ENCODE data around the gene SLC34A3.

DNA sequence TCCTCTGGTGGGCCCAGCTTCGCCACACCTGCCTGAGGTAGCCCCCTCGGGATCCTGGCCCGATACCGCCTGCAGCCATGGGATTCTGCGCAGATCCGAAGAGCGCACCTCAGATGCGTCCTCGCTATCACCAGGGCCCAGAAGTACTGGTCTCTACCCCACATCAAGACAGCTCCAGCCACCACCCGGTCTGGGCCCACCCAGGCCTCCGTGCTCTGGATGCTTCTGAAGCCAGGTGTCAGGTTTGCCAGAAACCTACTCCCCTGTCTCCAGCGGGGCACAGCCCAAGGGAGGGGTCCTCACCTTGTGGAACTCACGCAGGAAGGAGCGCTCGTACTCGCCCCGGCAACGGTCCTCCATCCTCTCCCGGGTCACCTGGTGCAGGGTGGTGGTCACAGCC, 44.8 kb upstream of the SLC34A3 start:
- TF ChIP-seq REST (IDR thresholded peaks at IDR 0.05; ENCODE audit: insufficient read depth in 1 of 2, low read depth in 2 of 2, low read length in 2 of 2) = no peak
- TF ChIP-seq POLR2AphosphoS5 (IDR thresholded peaks at IDR 0.05; ENCODE audit: low read depth, low read length) = no peak
- no peak for TF ChIP-seq SIN3A (IDR thresholded peaks at IDR 0.05; ENCODE audit: borderline replicate concordance, insufficient read depth, low read length)

Measured in PFSK-1 (cell line).